ENCODE results near the gene STRBP. TPM values are rescaled to one million over a fixed set of nuclear protein-coding genes. Genes with fewer than 3 reads are reported as not detected.
A peak's percentile ranks its signal among the peaks of the same experiment; 100 is the strongest.

STRBP gene
- total RNA-seq, 1 donor from 2014 or later = 58.9 TPM

DNA sequence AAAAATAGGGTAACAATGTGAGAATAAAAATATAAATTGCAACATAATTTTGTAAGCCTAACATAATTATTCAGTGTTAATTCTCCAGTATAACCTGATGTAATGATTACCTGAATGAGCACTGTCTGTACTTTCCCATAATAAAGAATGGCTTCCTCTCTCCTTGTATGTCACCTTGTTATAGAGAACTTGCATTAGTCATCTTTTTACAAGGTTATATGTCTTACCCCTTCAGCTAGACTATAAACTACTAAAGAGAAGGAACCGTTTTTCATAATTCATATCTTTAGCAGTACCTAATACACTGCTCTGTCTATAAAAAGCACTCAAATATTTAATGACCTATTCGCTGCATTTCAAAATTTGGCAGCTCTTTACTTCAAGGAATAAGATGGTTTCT, 19.8 kb downstream of the STRBP start:
- no peaks in the 10 kb centered on the region for H3K4me1 Mint-ChIP-seq
- no peaks in the 10 kb centered on the region for H3K27me3 Mint-ChIP-seq (ENCODE audit: low read depth)
- no peak overlapping the region for H3K4me3 Mint-ChIP-seq
- H3K27ac Mint-ChIP-seq (ENCODE audit: unreplicated experiment) = no peak overlapping the region
- DNase-seq (ENCODE audit: low read depth, low spot score) = no peak
- H3K36me3 Mint-ChIP-seq (ENCODE audit: low read depth) = peaks cover 3% of the 10 kb centered on the region
- TF ChIP-seq, protein P1, sequence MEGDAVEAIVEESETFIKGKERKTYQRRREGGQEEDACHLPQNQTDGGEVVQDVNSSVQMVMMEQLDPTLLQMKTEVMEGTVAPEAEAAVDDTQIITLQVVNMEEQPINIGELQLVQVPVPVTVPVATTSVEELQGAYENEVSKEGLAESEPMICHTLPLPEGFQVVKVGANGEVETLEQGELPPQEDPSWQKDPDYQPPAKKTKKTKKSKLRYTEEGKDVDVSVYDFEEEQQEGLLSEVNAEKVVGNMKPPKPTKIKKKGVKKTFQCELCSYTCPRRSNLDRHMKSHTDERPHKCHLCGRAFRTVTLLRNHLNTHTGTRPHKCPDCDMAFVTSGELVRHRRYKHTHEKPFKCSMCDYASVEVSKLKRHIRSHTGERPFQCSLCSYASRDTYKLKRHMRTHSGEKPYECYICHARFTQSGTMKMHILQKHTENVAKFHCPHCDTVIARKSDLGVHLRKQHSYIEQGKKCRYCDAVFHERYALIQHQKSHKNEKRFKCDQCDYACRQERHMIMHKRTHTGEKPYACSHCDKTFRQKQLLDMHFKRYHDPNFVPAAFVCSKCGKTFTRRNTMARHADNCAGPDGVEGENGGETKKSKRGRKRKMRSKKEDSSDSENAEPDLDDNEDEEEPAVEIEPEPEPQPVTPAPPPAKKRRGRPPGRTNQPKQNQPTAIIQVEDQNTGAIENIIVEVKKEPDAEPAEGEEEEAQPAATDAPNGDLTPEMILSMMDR (conservative IDR thresholded peaks at IDR 0.05) = no peak
- H3K9me3 Mint-ChIP-seq = no peaks in the 10 kb centered on the region

DNA sequence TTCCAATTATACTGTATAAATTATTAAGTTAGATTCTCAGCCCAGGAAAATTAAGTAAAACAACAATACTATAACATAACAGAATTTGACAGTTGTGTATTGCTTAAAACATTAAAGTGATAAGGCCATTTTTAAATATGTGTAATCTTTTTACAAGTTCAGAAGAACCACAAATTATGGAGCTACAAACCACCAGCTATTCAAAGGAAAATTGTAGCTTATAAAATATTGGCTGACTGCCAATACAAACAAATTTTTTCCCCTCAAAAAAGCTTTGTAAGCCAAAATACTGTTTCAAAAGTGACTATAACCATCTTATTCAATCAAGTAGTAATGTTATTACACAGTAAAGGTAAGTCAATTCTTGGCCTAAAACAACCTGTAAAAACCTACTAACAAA, 21.9 kb downstream of the STRBP start:
- TF ChIP-seq, protein P1 (conservative IDR thresholded peaks at IDR 0.05) = no peak
- no peak for DNase-seq (ENCODE audit: low read depth, low spot score)
- no peak overlapping the region for H3K4me3 Mint-ChIP-seq
- H3K9me3 Mint-ChIP-seq = no peaks in the 10 kb centered on the region
- no peak overlapping the region for H3K27ac Mint-ChIP-seq (ENCODE audit: unreplicated experiment)
- no peaks in the 10 kb centered on the region for H3K4me1 Mint-ChIP-seq
- H3K36me3 Mint-ChIP-seq (ENCODE audit: low read depth) = no peaks in the 10 kb centered on the region
- no peaks in the 10 kb centered on the region for H3K27me3 Mint-ChIP-seq (ENCODE audit: low read depth)

DNA sequence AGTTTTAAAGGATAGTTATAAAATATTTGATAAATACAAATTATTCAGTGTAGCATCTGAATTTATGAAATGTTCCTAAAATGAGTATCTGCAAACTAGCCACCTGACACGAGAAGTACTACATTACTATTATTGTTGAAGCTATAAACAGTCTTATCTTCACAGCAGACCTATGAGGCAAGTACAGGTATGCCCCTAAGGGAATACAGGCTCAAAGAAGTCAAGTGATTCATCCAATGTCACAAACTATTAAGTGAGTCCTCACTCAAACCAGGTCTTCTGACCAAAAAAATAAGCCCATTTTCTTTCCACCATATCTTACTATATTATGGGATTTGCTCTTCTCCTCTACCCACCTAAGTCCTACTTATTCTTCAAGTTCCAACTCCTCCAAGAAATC, 28.7 kb downstream of the STRBP start:
- TF ChIP-seq, protein P1 (conservative IDR thresholded peaks at IDR 0.05) = no peak
- Mint-ChIP-seq H3K27me3 (ENCODE audit: low read depth) (no peaks in the 10 kb centered on the region), H3K36me3 (ENCODE audit: low read depth) (no peaks in the 10 kb centered on the region), H3K4me3 (no peak overlapping the region), H3K9me3 (no peaks in the 10 kb centered on the region), H3K27ac (ENCODE audit: unreplicated experiment) (no peak overlapping the region), H3K4me1 (peaks cover 19% of the 10 kb centered on the region)
- no peak for DNase-seq (ENCODE audit: low read depth, low spot score)

DNA sequence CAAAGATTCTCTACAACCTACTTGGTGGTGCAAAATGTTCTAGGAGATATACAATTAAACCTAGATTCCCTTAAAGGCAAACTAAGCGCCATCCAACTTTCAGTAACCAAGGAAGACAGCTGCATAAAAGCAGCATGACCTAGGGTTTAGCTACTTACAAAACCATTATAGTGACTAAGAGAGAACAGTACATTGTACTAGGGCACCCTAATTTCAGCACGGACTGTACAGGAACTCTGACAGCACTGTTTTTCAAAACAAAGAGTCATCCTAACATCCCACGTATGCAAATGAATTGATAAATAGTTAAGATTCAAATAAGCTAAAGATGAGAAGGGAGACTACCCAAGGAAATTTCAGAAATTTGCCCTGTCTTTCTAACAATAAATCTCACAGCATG, 30.0 kb downstream of the STRBP start:
- Mint-ChIP-seq H3K36me3 (ENCODE audit: low read depth) (no peaks in the 10 kb centered on the region), H3K27me3 (ENCODE audit: low read depth) (no peaks in the 10 kb centered on the region), H3K9me3 (no peaks in the 10 kb centered on the region), H3K27ac (ENCODE audit: unreplicated experiment) (no peak overlapping the region), H3K4me1 (peaks cover 19% of the 10 kb centered on the region), H3K4me3 (no peak overlapping the region)
- TF ChIP-seq, protein P1 (conservative IDR thresholded peaks at IDR 0.05) = no peak
- no peak for DNase-seq (ENCODE audit: low read depth, low spot score)

DNA sequence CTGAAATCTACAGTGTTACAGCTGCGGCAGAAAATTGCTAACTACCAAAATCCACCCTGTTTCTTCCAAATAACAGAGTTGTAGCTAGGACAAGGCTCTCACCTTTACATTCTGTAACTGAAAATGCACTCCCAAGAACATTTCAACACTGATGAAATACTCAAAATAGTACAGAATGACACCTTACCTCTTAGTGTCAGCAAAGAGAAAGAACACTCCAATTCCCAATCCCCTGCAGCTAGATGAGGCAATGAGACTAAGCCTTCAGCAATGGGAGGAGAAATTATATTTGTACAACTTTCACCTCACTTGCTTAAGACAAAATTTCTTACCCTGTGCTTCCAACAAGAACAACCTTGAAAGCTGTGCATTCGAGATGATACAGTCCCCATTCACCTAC, 31.2 kb downstream of the STRBP start:
- no peaks in the 10 kb centered on the region for H3K9me3 Mint-ChIP-seq
- no peak for DNase-seq (ENCODE audit: low read depth, low spot score)
- H3K4me1 Mint-ChIP-seq = peaks cover 19% of the 10 kb centered on the region
- peak overlapping the region; percentile 38 for H3K27ac Mint-ChIP-seq (ENCODE audit: unreplicated experiment)
- TF ChIP-seq, protein P1 (conservative IDR thresholded peaks at IDR 0.05) = no peak
- H3K4me3 Mint-ChIP-seq = no peak overlapping the region
- no peaks in the 10 kb centered on the region for H3K36me3 Mint-ChIP-seq (ENCODE audit: low read depth)
- no peaks in the 10 kb centered on the region for H3K27me3 Mint-ChIP-seq (ENCODE audit: low read depth)

DNA sequence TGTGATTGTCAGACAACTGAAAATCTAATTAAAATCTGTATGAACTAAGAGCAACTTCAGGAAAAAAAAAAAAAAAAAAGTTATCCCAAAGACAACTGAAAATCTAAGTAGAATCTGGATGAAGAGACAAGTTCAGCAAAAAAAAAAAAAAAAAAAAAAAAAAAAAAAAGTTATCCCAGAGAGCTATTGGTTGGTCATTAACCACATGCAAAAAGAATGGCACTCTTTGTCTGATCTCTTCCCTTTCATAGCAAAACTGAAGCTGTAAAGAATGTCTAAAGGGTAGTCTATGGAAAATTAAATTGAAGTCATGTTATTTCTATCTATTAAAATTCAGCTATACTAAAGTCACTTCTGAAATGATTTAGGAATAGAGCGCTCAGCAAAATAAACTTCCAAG, 32.9 kb downstream of the STRBP start:
- TF ChIP-seq, protein P1 (conservative IDR thresholded peaks at IDR 0.05) = no peak
- Mint-ChIP-seq H3K4me3 (no peak overlapping the region), H3K27ac (ENCODE audit: unreplicated experiment) (no peak overlapping the region), H3K27me3 (ENCODE audit: low read depth) (no peaks in the 10 kb centered on the region), H3K9me3 (no peaks in the 10 kb centered on the region), H3K36me3 (ENCODE audit: low read depth) (no peaks in the 10 kb centered on the region), H3K4me1 (peaks cover 19% of the 10 kb centered on the region)
- DNase-seq (ENCODE audit: low read depth, low spot score) = no peak

All from neural crest cell (in vitro differentiated cells).